GM23248 (cell line): Measurements from ENCODE around the gene CERKL.

Experiments
- EZH2 ChIP-seq: fragments of 200-600 bp; sonication (generic); IDR thresholded peaks from 2 replicates; pipeline ENCODE4 v1.6.1; 2018; ENCODE audit warnings: antibody characterized with exemption, mild to moderate bottlenecking; ENCODE audit not compliant: insufficient read depth, poor library complexity, severe bottlenecking
- EZH2phosphoT487 ChIP-seq: fragments of 200-600 bp; sonication (generic); IDR thresholded peaks from 2 replicates; pipeline ENCODE4 v1.6.1; 2018; ENCODE audit warnings: antibody characterized with exemption, moderate library complexity, mild to moderate bottlenecking, low read depth; ENCODE audit not compliant: insufficient read depth

DNA sequence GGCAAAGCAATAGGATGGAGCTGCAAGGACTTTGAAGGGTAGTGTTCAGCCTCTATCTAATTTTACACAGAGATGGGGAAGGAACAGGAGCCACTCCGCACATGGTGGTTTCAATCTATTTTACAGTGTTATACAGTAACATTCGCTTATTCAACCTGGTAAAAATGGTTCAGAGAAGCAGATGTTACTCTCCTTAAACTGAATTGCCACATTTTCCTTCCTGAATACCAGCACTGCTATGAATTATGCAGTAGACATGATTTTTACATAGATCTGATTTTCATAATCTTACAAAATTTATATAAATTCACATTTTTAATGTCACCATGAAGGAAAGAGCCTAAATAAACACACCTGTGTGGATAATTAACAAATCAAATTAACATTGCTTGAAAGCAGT is 114.7 kb downstream of the CERKL start:
- no peak for TF ChIP-seq EZH2
- TF ChIP-seq EZH2phosphoT487: no peak
